NCI-H146 treated with DMSO at 0.1 percent for 48 hours (cell line): ENCODE measurements around the gene MKRN2OS.

Experiments
- DNase-seq: peaks from one replicate; lab custom pipeline; 2025; ENCODE audit not compliant: unreplicated experiment; lab: John Stamatoyannopoulos, UW

Gene MKRN2OS

GRCh38 chr3:12545473-12545791 is at the start of gene MKRN2OS:
Gene MKRN2OS (minus strand): TSS chr3:12545499. CDS start chr3:12545464, 35 bp downstream.
- DNase-seq = no peak

GRCh38 chr3:12593473-12593872 is 48.2 kb upstream of the MKRN2OS start:
- DNase-seq = no peak

GRCh38 chr3:12591997-12592715 is 46.9 kb upstream of the MKRN2OS start:
- DNase-seq = no peak

DNA sequence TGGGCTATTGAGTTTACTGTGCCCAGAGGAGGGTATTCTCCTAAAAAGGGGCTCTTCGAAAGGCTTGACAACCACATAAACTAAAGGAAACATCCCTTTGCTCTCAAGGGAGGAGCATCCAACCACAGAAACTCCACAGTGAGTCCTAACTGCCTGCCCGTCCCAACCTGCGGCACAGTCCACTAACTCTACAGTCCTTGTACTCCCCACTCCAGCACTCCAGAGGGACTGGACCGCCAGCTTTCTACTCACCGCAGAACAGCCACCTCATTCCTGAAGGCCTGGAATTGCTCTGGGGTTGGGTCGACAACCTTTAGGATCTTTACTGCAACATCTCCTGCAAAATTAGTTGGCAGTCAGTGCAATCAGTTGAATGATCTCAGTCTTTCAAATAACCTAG is 46.2 kb upstream of the MKRN2OS start:
- no peak for DNase-seq

DNA sequence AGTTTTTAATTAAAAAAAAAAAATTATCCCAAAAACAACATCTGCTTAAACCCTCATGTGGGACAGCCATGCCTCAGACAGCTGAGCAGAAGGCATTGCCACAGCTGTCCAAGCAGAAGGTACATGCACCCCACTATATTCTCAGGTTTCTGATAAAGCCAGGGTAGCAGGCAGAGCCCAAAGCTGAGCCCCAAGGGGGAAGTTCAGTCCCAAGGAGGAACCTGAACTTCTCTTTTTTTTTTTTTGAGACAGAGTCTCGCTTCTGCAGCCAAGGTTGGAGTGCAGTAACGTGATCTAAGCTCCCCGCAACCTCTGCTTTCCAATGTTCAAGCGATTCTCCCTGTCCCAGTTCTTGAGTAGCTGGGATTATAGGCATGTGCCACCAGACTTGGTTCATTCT is 44.8 kb upstream of the MKRN2OS start:
- no peak for DNase-seq

GRCh38 chr3:12588039-12589009 is 43.0 kb upstream of the MKRN2OS start:
- peak; percentile 7 for DNase-seq

DNA sequence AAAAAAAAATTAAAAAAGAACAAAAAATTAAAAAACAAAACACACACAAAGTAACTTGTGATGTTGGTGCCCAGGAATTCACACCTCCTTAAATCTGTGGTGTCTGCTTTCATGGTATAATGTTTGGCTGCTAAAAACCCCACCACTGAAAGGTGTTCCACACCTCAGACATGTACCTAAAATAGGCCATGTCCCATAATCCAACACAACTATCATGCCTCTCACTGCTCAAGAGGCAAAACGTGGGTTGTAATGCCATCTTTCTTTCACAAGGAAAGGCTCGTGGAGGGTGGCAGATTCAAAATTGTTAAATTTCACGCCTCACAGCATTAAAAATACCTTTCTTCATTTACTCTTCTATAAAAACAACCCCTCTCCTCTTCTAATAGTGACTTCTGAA is 41.1 kb upstream of the MKRN2OS start:
- no peak for DNase-seq

DNA sequence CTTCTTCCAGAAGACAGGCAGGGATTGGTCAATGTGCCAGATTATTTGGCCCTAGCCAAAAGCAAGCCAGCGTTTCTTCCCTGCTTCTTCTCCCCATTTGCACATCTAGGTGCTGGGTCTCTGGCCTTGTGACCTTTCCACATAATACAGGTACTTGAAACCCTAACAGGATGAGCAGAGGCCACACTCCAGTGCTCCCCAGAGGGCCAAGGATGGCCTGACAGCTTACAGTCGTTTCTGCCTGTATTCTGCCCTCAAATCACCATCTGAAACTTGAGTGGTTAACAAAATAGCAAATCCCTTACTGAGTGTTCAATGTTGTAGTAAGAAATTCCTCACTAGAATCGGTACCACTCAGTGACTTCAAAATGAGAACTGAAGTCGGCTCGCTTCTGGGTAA is 40.7 kb upstream of the MKRN2OS start:
- no peak for DNase-seq

DNA sequence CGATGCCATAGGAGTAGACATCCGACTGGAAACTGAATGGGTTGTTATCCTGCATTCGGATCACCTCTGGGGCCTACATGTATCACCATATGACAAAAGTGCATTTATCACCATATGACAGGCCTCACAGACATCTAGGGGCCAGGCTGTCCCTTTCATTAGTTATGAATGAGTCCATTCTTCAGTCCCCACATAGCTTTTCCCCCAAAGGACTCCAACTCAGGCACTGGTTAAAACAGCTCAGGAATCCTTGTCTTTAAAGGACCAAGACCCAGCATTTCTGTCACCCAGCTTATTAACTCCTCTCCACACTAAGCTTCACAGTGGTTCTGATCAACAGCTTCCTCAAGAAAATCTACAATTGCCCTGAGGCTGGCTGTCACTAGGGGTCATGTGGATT is 39.9 kb upstream of the MKRN2OS start:
- no peak for DNase-seq

- DNase-seq = no peak
These were observed 38.8 kb upstream of the MKRN2OS start for GRCh38 chr3:12584083-12584482.

DNA sequence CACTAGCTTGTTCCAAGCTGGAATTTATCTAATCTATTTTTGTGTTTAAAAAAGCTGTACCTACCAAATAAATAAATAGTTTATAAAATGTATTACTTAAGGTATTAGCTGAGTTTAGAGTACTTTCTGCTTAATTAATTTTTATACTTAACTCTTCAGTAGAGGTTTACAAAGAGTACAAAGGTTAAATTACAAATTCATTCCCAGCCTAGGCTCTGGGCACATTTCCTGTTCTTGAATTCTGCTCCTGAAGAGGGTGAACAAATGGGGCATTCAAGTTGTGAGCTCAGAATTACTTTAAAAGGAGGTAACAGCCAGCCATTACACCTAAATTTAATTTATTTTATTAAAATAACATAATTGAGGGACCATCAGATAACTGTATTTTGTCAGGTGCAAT is 38.0 kb upstream of the MKRN2OS start:
- no peak for DNase-seq

- no peak for DNase-seq
These were observed 37.4 kb upstream of the MKRN2OS start for GRCh38 chr3:12582730-12583129.

GRCh38 chr3:12579905-12580304 is 34.6 kb upstream of the MKRN2OS start:
- DNase-seq = no peak

- no peak for DNase-seq
These were observed 34.2 kb upstream of the MKRN2OS start for GRCh38 chr3:12579456-12579855.

DNA sequence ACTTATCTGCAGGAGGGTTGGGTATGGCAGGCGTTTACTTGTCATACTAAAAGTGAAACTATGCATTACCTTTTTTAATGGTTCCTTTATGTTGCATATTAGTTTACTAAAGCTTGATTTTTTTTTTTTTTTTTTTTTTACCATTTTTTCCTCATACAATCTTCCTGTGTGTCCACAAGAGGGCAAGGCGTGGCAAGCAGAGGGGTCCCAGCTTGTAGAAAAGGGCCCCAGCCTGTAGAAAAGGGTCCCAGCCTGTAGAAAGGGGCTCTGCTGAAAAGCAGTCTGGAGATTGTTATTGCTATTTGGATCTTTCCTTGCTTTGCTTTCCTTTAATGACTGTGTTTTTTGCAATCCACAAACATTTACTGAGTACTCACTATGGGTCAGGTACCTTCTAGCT is 33.4 kb upstream of the MKRN2OS start:
- DNase-seq = no peak

GRCh38 chr3:12577379-12577778 is 32.1 kb upstream of the MKRN2OS start:
- DNase-seq = no peak

DNA sequence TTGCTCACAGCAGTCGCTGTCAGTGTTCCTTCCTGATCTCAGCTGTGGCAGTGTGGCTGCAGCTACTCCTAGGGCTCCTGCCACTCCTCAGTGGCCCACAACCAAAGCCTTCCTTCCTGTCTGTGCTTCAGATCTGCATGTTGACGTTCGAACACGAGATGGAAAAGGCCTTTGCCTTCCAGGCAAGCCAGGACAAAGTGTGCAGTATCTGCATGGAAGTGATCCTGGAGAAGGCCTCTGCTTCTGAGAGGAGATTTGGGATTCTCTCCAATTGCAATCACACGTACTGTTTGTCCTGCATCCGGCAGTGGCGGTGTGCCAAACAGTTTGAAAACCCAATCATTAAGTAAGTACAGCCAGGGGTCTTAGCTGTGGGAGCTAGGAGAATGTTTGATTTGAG is 29.4 kb upstream of the MKRN2OS start:
- no peak for DNase-seq

DNA sequence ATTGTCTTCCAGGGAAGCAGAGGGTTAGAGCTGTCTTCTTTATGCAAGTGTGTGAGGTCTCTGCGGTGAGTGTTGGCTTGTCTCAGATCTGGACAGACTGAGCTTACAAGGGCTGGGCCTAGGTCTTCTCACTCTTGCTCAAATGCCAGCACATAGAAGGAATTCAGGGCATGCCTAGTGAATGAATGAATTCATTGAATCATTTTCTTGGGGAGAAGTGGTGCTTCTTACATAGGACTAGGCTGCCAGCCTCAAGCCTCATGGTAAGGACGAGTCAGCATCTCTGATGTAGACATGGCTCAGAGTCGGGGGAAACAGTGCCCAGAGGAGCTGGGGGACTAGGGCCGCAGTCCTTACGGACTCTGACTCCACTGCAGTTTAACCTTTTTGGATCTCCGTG is 28.8 kb upstream of the MKRN2OS start:
- DNase-seq = no peak

GRCh38 chr3:12571986-12572385 is 26.7 kb upstream of the MKRN2OS start:
- no peak for DNase-seq

GRCh38 chr3:12569836-12570235 is 24.5 kb upstream of the MKRN2OS start:
- no peak for DNase-seq

DNA sequence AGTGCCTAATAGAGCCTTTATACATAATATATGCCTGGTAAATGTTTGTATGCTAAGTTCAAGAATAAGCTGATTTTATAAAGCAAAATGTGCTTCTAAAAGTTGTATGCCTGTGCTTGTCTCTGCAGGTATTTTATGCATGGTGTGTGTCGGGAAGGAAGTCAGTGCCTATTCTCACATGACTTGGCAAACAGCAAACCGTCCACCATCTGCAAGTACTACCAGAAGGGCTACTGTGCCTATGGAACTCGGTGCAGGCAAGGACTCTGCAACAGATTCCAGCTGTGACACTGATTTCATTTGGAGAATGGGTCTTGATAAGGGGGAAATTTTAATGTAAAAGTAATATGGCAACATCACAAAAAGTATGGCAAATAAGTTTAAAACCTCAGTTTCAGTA is 23.4 kb upstream of the MKRN2OS start:
- no peak for DNase-seq

GRCh38 chr3:12566976-12567375 is 21.7 kb upstream of the MKRN2OS start:
- DNase-seq = no peak
